22Rv1 (cell line): ENCODE measurements around the gene SLC19A2.

ENCODE experiments used
- ZFX ChIP-seq: fragments of 450-650 bp; IDR thresholded peaks from 2 replicates; pipeline ENCODE4 v1.6.1; 2017; ENCODE audit warnings: antibody characterized with exemption, borderline replicate concordance
- TF ChIP-seq, protein P1 (sequence below): fragments of 450-650 bp; IDR thresholded peaks from 2 replicates; pipeline ENCODE4 v1.5.1; 2017; ENCODE audit warnings: mild to moderate bottlenecking

DNA sequence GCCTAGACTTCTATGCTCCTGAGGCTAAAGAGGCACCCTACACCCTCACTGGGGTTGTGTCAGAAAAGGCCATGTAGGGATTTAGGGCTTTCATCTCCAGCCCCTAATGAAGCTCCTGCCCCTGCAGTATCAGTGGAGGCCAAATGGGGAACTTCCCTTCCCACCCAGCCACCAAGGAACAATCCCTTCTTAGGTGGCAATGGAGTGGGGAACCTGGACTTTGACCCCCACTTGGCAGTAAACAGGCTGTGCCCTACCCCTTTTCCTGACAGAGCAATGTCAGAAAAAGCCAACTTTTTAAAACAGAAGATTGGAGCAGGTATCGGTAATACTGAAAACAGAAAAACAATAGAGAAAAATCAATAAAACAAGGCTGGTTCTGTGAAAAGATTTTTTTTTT, 35.5 kb upstream of the SLC19A2 start:
- TF ChIP-seq, protein P1, sequence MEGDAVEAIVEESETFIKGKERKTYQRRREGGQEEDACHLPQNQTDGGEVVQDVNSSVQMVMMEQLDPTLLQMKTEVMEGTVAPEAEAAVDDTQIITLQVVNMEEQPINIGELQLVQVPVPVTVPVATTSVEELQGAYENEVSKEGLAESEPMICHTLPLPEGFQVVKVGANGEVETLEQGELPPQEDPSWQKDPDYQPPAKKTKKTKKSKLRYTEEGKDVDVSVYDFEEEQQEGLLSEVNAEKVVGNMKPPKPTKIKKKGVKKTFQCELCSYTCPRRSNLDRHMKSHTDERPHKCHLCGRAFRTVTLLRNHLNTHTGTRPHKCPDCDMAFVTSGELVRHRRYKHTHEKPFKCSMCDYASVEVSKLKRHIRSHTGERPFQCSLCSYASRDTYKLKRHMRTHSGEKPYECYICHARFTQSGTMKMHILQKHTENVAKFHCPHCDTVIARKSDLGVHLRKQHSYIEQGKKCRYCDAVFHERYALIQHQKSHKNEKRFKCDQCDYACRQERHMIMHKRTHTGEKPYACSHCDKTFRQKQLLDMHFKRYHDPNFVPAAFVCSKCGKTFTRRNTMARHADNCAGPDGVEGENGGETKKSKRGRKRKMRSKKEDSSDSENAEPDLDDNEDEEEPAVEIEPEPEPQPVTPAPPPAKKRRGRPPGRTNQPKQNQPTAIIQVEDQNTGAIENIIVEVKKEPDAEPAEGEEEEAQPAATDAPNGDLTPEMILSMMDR, result no peak
- TF ChIP-seq ZFX, result no peak
